Esophagus muscularis mucosa (tissue), 3 donors: Measurements from ENCODE around the gene C10orf53.

Experiments
- POLR2A ChIP-seq: fragments of 450-650 bp; IDR thresholded peaks from one replicate; pipeline ENCODE4 v1.6.1; 2017; ENCODE audit warnings: antibody characterized with exemption, moderate library complexity, mild to moderate bottlenecking, low read depth
- TF ChIP-seq, protein P1 (sequence below), 3 experiments: fragments of 200-600 bp in 2 of 3; fragments of 450-650 bp in 1 of 3; sonication (generic) in 2 of 3; IDR thresholded peaks; one replicate each; pipeline ENCODE4 v1.5.1; 2017 to 2019; ENCODE audit warnings: antibody characterized with exemption in 3 of 3, mild to moderate bottlenecking in 2 of 3, moderate library complexity in 1 of 3

DNA sequence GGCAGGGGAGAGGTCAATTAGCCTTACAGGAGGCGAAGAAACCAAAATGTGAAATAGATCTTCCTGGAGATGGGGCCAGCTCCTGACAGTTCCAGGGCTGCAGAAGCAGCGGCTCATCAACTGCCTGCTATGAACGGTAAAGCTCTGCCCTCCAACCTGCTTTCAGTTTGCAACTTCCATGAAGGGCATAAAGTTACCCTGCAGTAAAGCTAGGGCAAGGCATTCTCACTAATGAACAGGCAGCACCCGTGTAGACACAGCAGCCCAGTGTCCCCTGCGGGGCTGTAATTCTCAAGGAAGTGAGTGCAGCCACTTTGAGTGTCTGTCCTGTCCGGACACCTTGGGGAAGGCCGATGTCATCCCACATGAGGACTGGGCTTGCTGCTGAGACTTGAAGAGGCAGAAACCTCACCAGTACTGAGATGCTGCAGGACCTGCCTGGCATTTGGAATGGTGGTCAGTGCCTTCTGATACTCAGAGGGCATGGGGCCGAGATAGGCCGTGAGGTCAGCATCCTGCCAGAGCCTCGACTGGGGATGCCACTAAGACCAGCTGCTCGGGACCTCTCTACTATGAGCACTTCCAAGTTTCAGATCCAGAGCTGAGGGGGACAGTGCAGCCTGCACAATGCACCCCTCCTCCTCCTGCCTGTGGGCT is 26.1 kb upstream of the C10orf53 start:
- TF ChIP-seq, protein P1, sequence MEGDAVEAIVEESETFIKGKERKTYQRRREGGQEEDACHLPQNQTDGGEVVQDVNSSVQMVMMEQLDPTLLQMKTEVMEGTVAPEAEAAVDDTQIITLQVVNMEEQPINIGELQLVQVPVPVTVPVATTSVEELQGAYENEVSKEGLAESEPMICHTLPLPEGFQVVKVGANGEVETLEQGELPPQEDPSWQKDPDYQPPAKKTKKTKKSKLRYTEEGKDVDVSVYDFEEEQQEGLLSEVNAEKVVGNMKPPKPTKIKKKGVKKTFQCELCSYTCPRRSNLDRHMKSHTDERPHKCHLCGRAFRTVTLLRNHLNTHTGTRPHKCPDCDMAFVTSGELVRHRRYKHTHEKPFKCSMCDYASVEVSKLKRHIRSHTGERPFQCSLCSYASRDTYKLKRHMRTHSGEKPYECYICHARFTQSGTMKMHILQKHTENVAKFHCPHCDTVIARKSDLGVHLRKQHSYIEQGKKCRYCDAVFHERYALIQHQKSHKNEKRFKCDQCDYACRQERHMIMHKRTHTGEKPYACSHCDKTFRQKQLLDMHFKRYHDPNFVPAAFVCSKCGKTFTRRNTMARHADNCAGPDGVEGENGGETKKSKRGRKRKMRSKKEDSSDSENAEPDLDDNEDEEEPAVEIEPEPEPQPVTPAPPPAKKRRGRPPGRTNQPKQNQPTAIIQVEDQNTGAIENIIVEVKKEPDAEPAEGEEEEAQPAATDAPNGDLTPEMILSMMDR (IDR thresholded peaks at IDR 0.05): no peak
- no peak for TF ChIP-seq POLR2A
